GM18951 (cell line): Measurements from ENCODE around the gene SMARCAD1.

Source experiments
- POLR2A ChIP-seq: IDR thresholded peaks from 4 replicates; pipeline ENCODE4 v1.6.1; 2011; ENCODE audit warnings: mild to moderate bottlenecking; ENCODE audit not compliant: insufficient read length, insufficient read depth; ENCODE audit errors: extremely low read depth
- in situ Hi-C: fragments of 300-500 bp; cut with MboI; formaldehyde crosslinking; loops from one replicate; pipeline ENCODE4 v1.12.0; 2022; ENCODE audit warnings: low sequenced_read_pairs, mixed read lengths, inconsistent platforms; ENCODE audit not compliant: unreplicated experiment

SMARCAD1 gene

GRCh38 chr4:94244087-94244828 is 36.6 kb downstream of the SMARCAD1 start:
- in situ Hi-C loops = no loop called here

GRCh38 chr4:94244829-94245185 is 37.1 kb downstream of the SMARCAD1 start:
- TF ChIP-seq POLR2A = no peak
- in situ Hi-C loops = no loop called here

More at GRCh38 chr4:94244087-94244828, 36.6 kb downstream of the SMARCAD1 start:
- TF ChIP-seq POLR2A = no peak

- in situ Hi-C loops = no loop called here
- no peak for TF ChIP-seq POLR2A
Measured at GRCh38 chr4:94251094-94251493, 43.4 kb downstream of the SMARCAD1 start.

GRCh38 chr4:94253036-94253435 is 45.4 kb downstream of the SMARCAD1 start:
- TF ChIP-seq POLR2A = no peak
- in situ Hi-C loops = no loop called here

GRCh38 chr4:94256144-94256783 is 48.6 kb downstream of the SMARCAD1 start:
- in situ Hi-C loops = no loop called here
- no peak for TF ChIP-seq POLR2A

GRCh38 chr4:94256828-94257227 is 49.2 kb downstream of the SMARCAD1 start:
- no peak for TF ChIP-seq POLR2A
- in situ Hi-C loops = no loop called here

- TF ChIP-seq POLR2A = no peak
- in situ Hi-C loops = no loop called here
Measured at GRCh38 chr4:94262163-94263016, 54.7 kb downstream of the SMARCAD1 start.

- no peak for TF ChIP-seq POLR2A
- in situ Hi-C loops = no loop called here
Measured at GRCh38 chr4:94267037-94267436, 59.4 kb downstream of the SMARCAD1 start.

- in situ Hi-C loops = no loop called here
- TF ChIP-seq POLR2A = no peak
Measured at GRCh38 chr4:94271248-94271647, 63.6 kb downstream of the SMARCAD1 start.

- no peak for TF ChIP-seq POLR2A
- in situ Hi-C loops = no loop called here
Measured at GRCh38 chr4:94274912-94275311, 67.2 kb downstream of the SMARCAD1 start.

- in situ Hi-C loops = no loop called here
- TF ChIP-seq POLR2A = no peak
Measured at GRCh38 chr4:94276204-94276603, 68.5 kb downstream of the SMARCAD1 start.

GRCh38 chr4:94277534-94277933 is 69.9 kb downstream of the SMARCAD1 start:
- in situ Hi-C loops = no loop called here
- no peak for TF ChIP-seq POLR2A

- in situ Hi-C loops = no loop called here
- no peak for TF ChIP-seq POLR2A
Measured at GRCh38 chr4:94278781-94279180, 71.1 kb downstream of the SMARCAD1 start.

- no peak for TF ChIP-seq POLR2A
- in situ Hi-C loops = no loop called here
Measured at GRCh38 chr4:94284889-94285288, 77.2 kb downstream of the SMARCAD1 start.

GRCh38 chr4:94285666-94286065 is 78.0 kb downstream of the SMARCAD1 start:
- in situ Hi-C loops = no loop called here
- TF ChIP-seq POLR2A = no peak
